ENCODE data around the gene VPS33B. TPM values are rescaled to one million over a fixed set of nuclear protein-coding genes. Genes with fewer than 3 reads are reported as not detected.

Gene VPS33B
- total RNA-seq, 4 donors from 2014 or later = 6.7 to 18.7 (median 10.8) TPM

GRCh38 chr15:90957031-90957790, 65.2 kb downstream of the VPS33B start:
- intact Hi-C loops (cut with DNase I; ENCODE audit: low total_unique reads) (loop anchor here (10.0 kb wide), 1 partner anchor 318 kb away; no protein-coding TSS in a partner anchor), in situ Hi-C loops (cut with MboI; ENCODE audit: low pct_ligation_motif_present in 1 of 4, low pct_unique_long_range_greater_than_20kb in 1 of 4, low sequenced_read_pairs in 3 of 4) (loop anchor here in 3 of 4 donors (10.0 to 25.0 kb wide), 2 partner anchors 305 to 318 kb away; no protein-coding TSS in a partner anchor)
- Histone ChIP-seq H3K4me1 (peaks cover 11 to 32% (median 20%) of the 10 kb centered on the region in 4 donors), H3K27me3 (no peaks in the 10 kb centered on the region), H3K36me3 (peaks cover 0 to 11% (median 0%) of the 10 kb centered on the region in 4 donors), H3K4me3 (peak overlapping the region; percentile 43 to 67 (median 64)), H3K27ac (peak overlapping the region; percentile 64 to 98 (median 84)), H3K9me3 (no peaks in the 10 kb centered on the region)
- DNase-seq = no peak
- 47% methylated on average over 31 of the region's 63 CpGs; no CpG with 5 or more reads in 1 of the 2 donors for WGBS, 2 donors (ENCODE audit: low coverage in 1 of 2)
- TF ChIP-seq POLR2A (IDR thresholded peaks at IDR 0.05) (no peak), POLR2AphosphoS5 (IDR thresholded peaks at IDR 0.05) (no peak), CTCF (IDR thresholded peaks at IDR 0.05) (no peak), EP300 (IDR thresholded peaks at IDR 0.05; ENCODE audit: low read depth) (no peak)

GRCh38 chr15:90956274-90957030, 65.9 kb downstream of the VPS33B start:
- in situ Hi-C loops (cut with MboI; ENCODE audit: low pct_ligation_motif_present in 1 of 4, low pct_unique_long_range_greater_than_20kb in 1 of 4, low sequenced_read_pairs in 3 of 4) = loop anchor here in 3 of 4 donors (10.0 to 25.0 kb wide), 2 partner anchors 306 to 318 kb away; no protein-coding TSS in a partner anchor
- no peaks in the 10 kb centered on the region for H3K9me3 ChIP-seq
- H3K4me3 ChIP-seq = peak overlapping the region; percentile 43 to 67 (median 64)
- no peaks in the 10 kb centered on the region for H3K27me3 ChIP-seq
- H3K27ac ChIP-seq = peak overlapping the region; percentile 64 to 98 (median 84)
- H3K4me1 ChIP-seq = peaks cover 11 to 32% (median 20%) of the 10 kb centered on the region in 4 donors
- intact Hi-C loops (cut with DNase I; ENCODE audit: low total_unique reads) = loop anchor here (10.0 kb wide), 1 partner anchor 318 kb away; no protein-coding TSS in a partner anchor
- WGBS, 2 donors (ENCODE audit: low coverage in 1 of 2) = 3 to 10% methylated on average over 4 to 37 of the region's 56 CpGs
- peak in 1 of 3 donors; percentile 8 for TF ChIP-seq POLR2AphosphoS5 (IDR thresholded peaks at IDR 0.05)
- TF ChIP-seq CTCF (IDR thresholded peaks at IDR 0.05) = peak; percentile 89 to 97 (median 95)
- TF ChIP-seq EP300 (IDR thresholded peaks at IDR 0.05; ENCODE audit: low read depth) = no peak
- no peak for TF ChIP-seq POLR2A (IDR thresholded peaks at IDR 0.05)
- peak; percentile 82 for DNase-seq
- peaks cover 0 to 4% (median 1%) of the 10 kb centered on the region in 4 donors for H3K36me3 ChIP-seq

GRCh38 chr15:90955624-90956273, 66.6 kb downstream of the VPS33B start:
- H3K27ac ChIP-seq = peak overlapping the region in 3 of 4 donors; percentile 93 to 98 (median 95)
- DNase-seq = peak; percentile 63
- in situ Hi-C loops (cut with MboI; ENCODE audit: low pct_ligation_motif_present in 1 of 4, low pct_unique_long_range_greater_than_20kb in 1 of 4, low sequenced_read_pairs in 3 of 4) (loop anchor here in 3 of 4 donors (10.0 to 25.0 kb wide), 2 partner anchors 307 to 319 kb away; no protein-coding TSS in a partner anchor), intact Hi-C loops (cut with DNase I; ENCODE audit: low total_unique reads) (loop anchor here (10.0 kb wide), 1 partner anchor 319 kb away; no protein-coding TSS in a partner anchor)
- H3K4me1 ChIP-seq = peaks cover 11 to 32% (median 20%) of the 10 kb centered on the region in 4 donors
- H3K9me3 ChIP-seq = no peaks in the 10 kb centered on the region
- H3K27me3 ChIP-seq = no peaks in the 10 kb centered on the region
- peaks cover 0 to 5% (median 0%) of the 10 kb centered on the region in 4 donors for H3K36me3 ChIP-seq
- TF ChIP-seq CTCF (IDR thresholded peaks at IDR 0.05) = no peak
- no peak for TF ChIP-seq POLR2AphosphoS5 (IDR thresholded peaks at IDR 0.05)
- no peak for TF ChIP-seq POLR2A (IDR thresholded peaks at IDR 0.05)
- no peak for TF ChIP-seq EP300 (IDR thresholded peaks at IDR 0.05; ENCODE audit: low read depth)
- H3K4me3 ChIP-seq = peak overlapping the region in 3 of 4 donors; percentile 62 to 73 (median 67)
- WGBS, 2 donors (ENCODE audit: low coverage in 1 of 2) = 0 to 46% methylated on average over 1 to 20 of the region's 20 CpGs

Data from transverse colon (tissue), 4 donors.